KG1 (cell line): ENCODE results near the gene PRSS53.
A peak's percentile ranks its signal among the peaks of the same experiment; 100 is the strongest.

ENCODE experiments used
- DNase-seq: peaks from one replicate; lab custom pipeline; 2025; lab: John Stamatoyannopoulos, UW

Gene PRSS53

GRCh38 chr16:31094424-31095120 lies 5.8 kb upstream of the PRSS53 start, which contains the start of gene VKORC1:
Gene VKORC1, minus strand, starts transcription at chr16:31094797. Its CDS starts 68 bp downstream, at chr16:31094729.
- DNase-seq = peak; percentile 84

- DNase-seq = no peak
Measured at GRCh38 chr16:31094088-31094423, 5.3 kb upstream of the PRSS53 start.

- DNase-seq = no peak
Measured at GRCh38 chr16:31093132-31093703, 4.5 kb upstream of the PRSS53 start.

GRCh38 chr16:31092330-31092729 lies 3.6 kb upstream of the PRSS53 start:
- no peak for DNase-seq

GRCh38 chr16:31090540-31090939 lies 1.8 kb upstream of the PRSS53 start:
- no peak for DNase-seq

- DNase-seq = no peak
Measured at GRCh38 chr16:31089199-31089598, 456 bp upstream of the PRSS53 start.

GRCh38 chr16:31087971-31088370 lies 772 bp downstream of the PRSS53 start:
- DNase-seq = no peak

- no peak for DNase-seq
Measured at GRCh38 chr16:31087481-31087880, 1.3 kb downstream of the PRSS53 start.

- no peak for DNase-seq
Measured at GRCh38 chr16:31086629-31086906, 2.2 kb downstream of the PRSS53 start.

- no peak for DNase-seq
Measured at GRCh38 chr16:31085873-31086628, 2.7 kb downstream of the PRSS53 start.

- DNase-seq = no peak
Measured at GRCh38 chr16:31085411-31085810, 3.3 kb downstream of the PRSS53 start.

- no peak for DNase-seq
Measured at GRCh38 chr16:31084584-31085302, 4.0 kb downstream of the PRSS53 start.

- no peak for DNase-seq
Measured at GRCh38 chr16:31083981-31084380, 4.8 kb downstream of the PRSS53 start.

- DNase-seq = no peak
Measured at GRCh38 chr16:31083556-31083955, 5.2 kb downstream of the PRSS53 start.

- no peak for DNase-seq
Measured at GRCh38 chr16:31083081-31083480, 5.7 kb downstream of the PRSS53 start.

GRCh38 chr16:31082368-31083045 lies 6.2 kb downstream of the PRSS53 start:
- DNase-seq = no peak

GRCh38 chr16:31081428-31082351 lies 7.1 kb downstream of the PRSS53 start:
- DNase-seq = no peak

GRCh38 chr16:31080756-31081419 lies 7.9 kb downstream of the PRSS53 start:
- no peak for DNase-seq

- no peak for DNase-seq
Measured at GRCh38 chr16:31080035-31080629, 8.6 kb downstream of the PRSS53 start.

- DNase-seq = no peak
Measured at GRCh38 chr16:31079342-31079944, 9.3 kb downstream of the PRSS53 start.
